Measurements from ENCODE around the gene AP4M1.
"Not testable (repeated sequence)": the region's sequence is repeated elsewhere in the genome, so short reads cannot be mapped to it uniquely, and the experiment has no call there.

The AP4M1 gene

DNA sequence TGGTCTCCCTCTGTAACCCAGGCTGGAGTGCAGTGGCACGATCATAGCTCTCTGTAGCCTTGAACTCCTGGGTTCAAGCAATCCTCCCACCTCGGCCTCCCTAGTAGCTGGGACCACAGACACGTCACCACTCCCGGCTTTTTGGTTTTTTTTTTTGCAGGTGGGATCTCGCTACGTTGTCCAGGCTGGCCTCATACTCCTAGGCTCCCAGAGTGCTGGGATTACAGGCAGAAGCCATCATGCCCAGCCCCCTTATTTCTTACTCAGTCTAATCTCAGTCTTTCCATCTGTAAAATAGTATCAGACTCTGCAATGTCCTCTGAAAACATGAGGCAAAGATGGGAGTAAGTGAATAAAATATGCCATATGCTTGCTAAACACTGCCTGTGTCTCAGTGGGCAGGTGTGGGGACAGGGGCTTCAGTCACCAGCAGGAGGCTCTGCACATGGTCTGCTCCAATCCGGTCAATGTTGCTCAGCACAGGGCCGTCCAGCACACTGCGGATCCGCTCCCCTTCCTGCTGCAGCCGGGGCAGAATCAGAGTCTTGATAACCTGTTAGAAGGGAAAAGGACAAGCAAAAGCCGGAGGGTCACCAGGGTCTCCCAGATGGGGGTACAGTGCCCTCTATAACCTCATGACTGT, 8.2 kb downstream of the AP4M1 start:
- no peak for DNase-seq

DNA sequence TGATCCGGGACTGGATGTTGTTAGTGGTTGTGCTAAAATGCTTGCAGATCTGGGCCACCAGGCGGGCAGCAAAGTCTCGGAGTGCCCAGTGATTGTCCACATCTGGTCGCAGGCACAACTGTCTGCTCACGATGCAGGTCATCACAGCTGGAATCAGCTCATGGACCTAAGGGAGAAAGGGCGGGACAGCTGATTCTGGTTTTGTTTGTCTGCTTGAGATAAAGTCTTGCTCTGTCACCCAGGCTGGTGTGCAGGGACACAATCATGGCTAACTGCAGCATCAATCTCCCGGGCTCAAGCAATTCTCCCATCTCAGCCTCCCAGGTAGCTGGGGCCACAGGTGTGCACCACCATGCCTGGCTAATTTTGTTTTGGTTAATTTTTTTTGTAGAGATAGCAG, 9.7 kb downstream of the AP4M1 start:
- no peak for DNase-seq

GRCh38 chr7:100111914-100112313, 10.5 kb downstream of the AP4M1 start:
- DNase-seq = no peak

- DNase-seq = no peak
Observed at GRCh38 chr7:100115026-100115425, 13.6 kb downstream of the AP4M1 start.

DNA sequence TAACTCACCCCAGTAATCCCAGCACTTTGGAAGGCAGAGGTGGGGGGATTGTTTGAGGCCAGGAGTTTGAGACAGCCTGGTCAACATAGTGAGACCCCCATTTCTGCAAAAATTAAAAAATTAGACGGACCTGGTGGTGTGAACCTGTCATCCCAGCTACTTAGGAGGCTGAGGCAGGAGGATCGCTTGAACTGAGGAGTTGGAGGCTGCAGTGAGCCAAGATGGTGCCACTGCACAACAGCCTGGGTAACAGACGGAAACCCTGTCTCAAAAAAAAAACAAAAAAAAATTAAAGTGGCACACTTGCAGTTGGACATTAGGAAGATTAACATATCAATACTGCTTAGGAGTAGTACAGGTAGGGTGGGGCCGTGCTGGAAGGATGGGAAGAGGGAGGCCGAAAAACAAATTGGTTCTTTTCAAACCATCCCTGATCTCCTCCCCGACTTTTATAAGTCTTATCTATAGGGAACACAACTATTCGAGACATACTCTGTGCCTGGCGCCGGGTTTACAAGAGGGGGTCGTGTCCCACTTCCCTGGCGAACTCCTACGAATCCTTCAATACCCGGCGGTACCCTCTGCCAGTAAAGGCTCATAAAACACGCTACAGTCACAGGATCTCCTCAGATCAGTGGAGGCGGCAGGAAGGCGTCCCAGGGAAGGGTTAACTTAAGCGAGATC, 17.1 kb downstream of the AP4M1 start:
- DNase-seq = no peak

DNA sequence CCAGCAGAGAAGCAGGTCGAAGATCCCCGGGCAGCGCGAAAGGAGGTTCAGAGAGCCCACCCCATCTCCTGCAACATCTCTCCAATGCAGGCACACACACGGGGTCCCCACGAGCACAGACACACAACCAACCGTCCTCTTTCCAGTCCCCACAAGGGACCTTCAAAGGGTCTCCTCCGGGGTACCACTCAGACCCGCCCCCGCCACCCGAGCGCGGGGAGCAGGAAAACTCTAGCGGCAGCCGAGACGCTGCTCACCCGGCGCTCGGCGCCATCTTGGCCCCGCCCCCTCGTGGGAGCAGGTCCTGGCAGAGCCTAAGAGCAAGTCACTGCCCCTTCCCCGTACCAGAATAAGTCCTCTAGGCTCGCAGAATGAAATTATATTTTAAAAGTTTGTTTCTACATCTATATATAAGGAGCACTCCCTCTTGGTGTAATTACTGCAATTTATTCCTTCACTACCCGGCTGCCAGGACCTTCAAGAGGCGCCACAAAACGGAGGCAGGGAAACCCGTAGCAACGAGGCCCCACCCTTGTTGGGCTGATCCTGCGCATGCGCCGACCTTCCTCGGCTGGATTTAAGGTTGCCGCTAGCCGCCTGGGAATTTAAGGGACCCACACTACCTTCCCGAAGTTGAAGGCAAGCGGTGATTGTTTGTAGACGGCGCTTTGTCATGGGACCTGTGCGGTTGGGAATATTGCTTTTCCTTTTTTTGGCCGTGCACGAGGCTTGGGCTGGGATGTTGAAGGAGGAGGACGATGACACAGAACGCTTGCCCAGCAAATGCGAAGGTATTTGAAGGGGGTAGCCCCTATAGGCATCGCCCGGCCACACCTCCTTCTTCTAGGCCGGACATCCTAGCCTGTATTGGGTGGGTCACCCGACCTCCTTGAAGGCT, 17.9 kb downstream of the AP4M1 start, which contains the start of the genes CNPY4 and TAF6:
Gene CNPY4 (plus strand): TSS at position 563 of the 898 bp plus-strand sequence. CDS start 111 bp downstream, at position 674.
Gene TAF6 (minus strand): TSS at position 287 of the 898 bp plus-strand sequence. CDS start 5,149 bp downstream, outside the sequence.
- peak; percentile 96 for DNase-seq

DNA sequence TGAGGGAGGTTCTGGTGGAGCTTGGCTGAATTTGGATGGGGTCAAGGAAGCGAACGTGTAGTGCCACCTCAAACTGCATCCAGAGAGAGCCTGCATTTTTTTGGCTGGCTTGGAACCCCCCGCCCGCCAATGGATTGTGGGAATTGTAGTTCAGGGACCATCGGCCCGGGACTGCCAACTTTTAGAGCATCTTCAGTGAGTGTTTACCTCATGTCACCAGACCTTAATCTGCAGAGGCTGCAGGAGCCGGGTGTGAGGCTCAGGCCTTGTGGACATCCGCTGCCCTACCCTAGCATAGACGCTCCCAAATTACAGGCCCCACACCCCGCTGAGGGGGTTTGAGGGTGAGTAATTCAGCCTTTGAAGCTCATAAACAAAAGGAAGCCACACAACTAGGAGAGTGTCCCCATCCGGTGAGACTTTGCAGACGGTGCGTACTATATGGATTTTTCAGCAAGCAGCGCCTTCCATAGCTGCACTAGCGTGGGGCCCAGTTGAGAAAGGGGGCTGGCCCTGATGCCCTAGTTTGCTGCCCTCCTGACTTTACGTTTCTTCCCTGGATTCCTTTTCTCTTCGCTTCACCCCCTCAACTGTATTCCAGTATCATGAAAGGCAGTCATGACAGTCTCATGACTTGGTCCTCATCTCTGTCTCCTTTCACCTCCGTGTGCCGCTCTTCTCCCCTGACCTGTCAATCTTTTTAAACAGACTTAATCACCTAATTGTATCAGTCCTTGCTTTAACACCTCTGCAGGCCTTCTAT, 18.7 kb downstream of the AP4M1 start:
- peak; percentile 81 for DNase-seq

- DNase-seq = no peak
Observed at GRCh38 chr7:100120733-100121036, 19.2 kb downstream of the AP4M1 start.

DNA sequence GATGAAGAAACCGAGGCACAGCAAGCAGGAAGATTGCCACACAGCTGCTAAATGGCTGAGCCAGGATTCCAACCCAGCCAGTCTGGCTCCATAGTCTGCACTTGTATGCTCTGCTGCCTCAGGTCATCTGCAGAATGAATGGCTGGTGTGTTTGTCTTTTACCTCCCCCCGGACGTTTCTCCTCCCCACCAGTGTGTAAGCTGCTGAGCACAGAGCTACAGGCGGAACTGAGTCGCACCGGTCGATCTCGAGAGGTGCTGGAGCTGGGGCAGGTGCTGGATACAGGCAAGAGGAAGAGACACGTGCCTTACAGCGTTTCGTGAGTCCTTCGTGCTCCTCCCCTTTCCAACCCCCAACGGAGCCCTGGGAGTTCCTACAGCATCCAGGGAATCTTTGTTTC, 20.6 kb downstream of the AP4M1 start:
- no peak for DNase-seq

DNA sequence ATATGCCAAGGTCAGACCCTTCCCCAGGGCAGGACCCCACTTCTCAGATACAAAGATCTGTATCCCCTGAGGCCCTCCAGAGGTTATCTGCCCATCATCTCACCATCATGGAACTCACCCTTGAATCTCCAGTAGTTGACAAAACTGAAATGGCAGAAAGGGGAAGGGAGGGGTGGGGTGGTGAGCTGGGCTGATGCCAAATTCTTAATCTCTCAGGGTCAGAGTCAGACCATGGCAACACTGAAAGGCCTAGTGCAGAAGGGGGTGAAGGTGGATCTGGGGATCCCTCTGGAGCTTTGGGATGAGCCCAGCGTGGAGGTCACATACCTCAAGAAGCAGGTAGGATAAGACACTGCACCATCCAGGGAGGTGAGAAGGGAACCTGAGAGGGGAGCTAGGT, 21.1 kb downstream of the AP4M1 start:
- no peak for DNase-seq

DNA sequence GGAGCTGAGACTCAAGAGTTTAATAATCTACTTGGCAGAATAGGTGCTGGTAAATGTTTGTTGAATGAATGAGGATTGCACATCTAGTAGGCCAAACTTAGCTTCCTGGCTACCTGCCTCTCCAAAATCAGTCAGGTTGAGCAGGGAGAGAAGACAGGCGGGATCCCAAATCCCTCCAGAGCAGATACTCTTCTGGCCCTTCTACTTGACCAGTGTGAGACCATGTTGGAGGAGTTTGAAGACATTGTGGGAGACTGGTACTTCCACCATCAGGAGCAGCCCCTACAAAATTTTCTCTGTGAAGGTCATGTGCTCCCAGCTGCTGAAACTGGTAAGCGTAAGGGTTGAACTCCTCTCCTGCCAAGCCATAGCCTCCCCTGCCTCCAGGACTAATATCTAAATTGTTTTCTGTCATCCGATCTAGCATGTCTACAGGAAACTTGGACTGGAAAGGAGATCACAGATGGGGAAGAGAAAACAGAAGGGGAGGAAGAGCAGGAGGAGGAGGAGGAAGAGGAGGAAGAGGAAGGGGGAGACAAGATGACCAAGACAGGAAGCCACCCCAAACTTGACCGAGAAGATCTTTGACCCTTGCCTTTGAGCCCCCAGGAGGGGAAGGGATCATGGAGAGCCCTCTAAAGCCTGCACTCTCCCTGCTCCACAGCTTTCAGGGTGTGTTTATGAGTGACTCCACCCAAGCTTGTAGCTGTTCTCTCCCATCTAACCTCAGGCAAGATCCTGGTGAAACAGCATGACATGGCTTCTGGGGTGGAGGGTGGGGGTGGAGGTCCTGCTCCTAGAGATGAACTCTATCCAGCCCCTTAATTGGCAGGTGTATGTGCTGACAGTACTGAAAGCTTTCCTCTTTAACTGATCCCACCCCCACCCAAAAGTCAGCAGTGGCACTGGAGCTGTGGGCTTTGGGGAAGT, 23.1 kb downstream of the AP4M1 start:
- no peak for DNase-seq

DNA sequence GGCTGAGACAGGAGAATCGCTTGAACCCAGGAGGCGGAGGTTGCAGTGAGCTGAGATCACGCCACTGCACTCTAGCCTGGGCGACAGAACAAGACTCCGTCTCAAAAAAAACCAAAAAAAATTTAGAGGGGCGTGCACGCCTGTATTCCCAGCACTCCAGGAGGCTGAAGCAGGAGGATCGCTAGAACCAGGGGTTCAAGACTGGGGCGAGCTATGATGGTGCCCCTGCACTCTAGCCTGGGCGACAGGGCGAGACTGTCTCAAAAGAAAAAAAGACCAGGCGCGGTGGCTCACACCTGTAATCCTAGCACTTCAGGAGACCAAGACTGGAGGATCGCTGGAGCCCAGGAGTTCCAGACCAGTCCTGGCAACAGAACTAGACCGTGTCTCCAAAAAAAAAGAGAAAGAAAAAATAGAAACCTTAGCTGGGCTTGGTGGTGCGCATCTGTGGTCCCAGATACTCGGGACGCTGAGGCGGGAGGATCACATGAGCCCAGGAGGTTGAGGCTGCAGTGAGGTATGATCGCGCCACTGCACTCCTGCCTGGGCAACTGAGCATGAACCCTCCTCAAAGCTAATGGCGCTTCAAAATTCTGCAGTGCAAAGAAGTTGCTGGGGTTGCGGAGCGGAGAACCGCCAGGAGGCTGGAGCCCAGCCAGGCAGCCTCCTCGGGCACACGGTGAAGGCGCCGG, 24.9 kb downstream of the AP4M1 start:
- no peak for DNase-seq

- DNase-seq = peak; percentile 94
Observed at GRCh38 chr7:100126931-100127865, 25.8 kb downstream of the AP4M1 start, which contains the start of gene MBLAC1. TSS of gene MBLAC1 (plus strand) at chr7:100126967. CDS start at chr7:100127396, 429 bp downstream.

DNA sequence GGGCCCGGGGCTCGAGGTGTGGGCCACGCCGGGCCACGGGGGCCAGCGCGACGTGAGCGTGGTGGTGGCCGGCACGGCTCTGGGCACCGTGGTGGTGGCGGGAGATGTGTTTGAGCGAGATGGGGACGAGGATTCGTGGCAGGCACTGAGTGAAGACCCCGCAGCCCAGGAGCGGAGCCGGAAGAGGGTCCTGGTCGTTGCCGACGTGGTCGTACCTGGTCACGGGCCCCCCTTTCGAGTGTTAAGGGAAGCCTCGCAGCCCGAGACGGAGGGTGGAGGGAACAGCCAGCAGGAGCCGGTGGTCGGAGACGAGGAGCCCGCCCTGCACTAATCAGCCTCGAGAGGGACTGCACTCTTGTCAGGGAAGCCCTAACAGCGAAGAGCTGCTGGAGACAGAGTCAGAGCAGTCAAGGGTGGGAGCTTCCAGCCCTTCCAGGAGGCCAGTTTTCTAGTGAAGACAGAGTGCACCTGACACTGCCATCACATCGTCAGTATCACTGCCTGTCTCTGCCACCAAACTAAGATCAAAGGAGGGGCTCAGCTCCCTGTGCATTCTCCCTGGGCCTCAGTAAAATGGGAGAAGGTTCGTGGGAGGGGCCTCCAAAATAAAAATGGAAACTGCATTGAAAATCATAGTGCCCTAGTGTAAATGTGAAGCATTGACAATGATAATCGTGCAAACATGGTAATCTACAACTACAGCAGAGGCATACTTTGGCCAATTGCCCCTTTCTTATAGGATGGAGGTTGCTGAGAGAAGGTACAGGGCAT, 26.6 kb downstream of the AP4M1 start:
- DNase-seq = peak; percentile 20

DNA sequence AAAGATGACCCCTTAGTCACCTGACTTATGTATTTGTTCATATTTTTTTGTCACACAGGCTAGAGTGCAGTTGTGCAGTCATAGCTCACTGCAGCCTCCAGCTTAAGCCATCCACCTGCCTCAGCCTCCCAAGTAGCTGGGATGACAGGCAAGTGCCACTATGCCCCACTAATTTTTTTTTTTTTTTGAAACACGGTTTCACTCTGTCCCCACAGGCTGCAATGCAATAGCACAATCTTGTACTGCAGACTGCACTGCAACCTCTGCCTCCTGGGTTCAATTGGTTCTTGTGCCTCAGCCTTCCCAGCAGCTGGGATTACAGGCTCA, 27.2 kb downstream of the AP4M1 start:
- DNase-seq = no peak

DNA sequence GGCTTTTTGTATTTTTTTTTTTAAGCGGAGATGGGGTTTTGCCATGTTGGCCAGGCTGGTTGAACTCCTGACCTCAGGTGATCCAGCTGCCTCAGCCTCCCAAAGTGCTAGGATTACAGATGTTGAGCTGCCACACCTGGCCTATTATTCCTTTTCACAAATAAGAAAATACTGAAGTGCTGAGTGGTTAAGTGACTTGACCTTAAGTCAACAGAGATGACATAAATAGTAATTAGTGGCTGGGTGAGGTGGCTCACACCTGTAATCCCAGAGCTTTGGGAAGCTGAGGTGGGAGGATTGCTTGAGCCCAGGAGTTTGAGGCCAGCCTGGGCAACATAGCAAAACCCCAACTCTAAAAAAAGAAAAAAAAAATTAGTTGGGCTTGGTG, 28.8 kb downstream of the AP4M1 start:
- DNase-seq = not testable (repeated sequence)

- DNase-seq = peak; percentile 83
Observed at GRCh38 chr7:100130608-100131453, 29.4 kb downstream of the AP4M1 start.

DNA sequence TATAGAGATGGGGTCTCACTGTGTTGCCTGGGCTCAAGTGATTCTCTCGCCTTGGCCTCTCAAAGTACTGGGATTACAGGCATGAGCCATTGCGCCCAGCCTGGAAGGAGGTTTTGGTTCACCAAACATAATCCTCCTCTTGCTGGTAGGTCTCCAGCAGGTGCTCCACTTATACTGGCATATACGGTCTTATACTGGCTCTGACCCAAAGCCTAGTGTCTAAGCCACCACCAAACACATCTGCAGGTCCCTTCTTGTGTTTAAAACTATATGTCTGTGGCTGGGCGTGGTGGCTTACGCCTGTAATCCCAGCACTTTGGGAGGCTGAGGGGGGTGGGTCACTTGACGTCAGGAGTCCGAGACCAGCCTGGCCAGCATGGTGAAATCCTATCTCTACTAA, 30.7 kb downstream of the AP4M1 start:
- no peak for DNase-seq

Measured in CD4-positive, alpha-beta T cell treated with Interleukin-21 for 1 hour (primary cell).